SU-DHL-6 (cell line): ENCODE data around the gene DRC3.

ENCODE experiments used
- CTCF ChIP-seq: fragments of 200-600 bp; sonication (generic); IDR thresholded peaks from one replicate; pipeline ENCODE4 v1.5.1; 2017; ENCODE audit warnings: antibody characterized with exemption, mild to moderate bottlenecking, low read length, moderate library complexity; ENCODE audit not compliant: insufficient read depth, poor library complexity, severe bottlenecking
- EZH2phosphoT487 ChIP-seq: fragments of 200-600 bp; sonication (generic), shearing (Covaris generic); conservative IDR thresholded peaks from 2 replicates; pipeline ENCODE4 v1.6.1; 2018; ENCODE audit warnings: mild to moderate bottlenecking, antibody characterized with exemption, low read length, moderate library complexity, mixed read lengths

GRCh38 chr17:17978481-17979424 is 6.1 kb downstream of the DRC3 start:
- TF ChIP-seq CTCF (no peak), EZH2phosphoT487 (no peak)
